SU-DHL-6 (cell line): ENCODE measurements around the gene MYOF.

Source experiments
- H2AFZ ChIP-seq: fragments of 200-600 bp; sonication (generic); 2 replicates; pipeline ENCODE4 v1.6.1; 2014; ENCODE audit warnings: low read depth, mild to moderate bottlenecking, moderate library complexity, mixed read lengths, antibody characterized with exemption, low read length; ENCODE audit not compliant: severe bottlenecking
- H3F3A ChIP-seq: fragments of 200-600 bp; shearing (Covaris generic); 2 replicates; pipeline ENCODE4 v1.6.0; 2016; ENCODE audit warnings: antibody characterized with exemption, mild to moderate bottlenecking; ENCODE audit not compliant: insufficient read depth
- H3K27ac ChIP-seq: fragments of 200-600 bp; sonication (generic); 2 replicates; pipeline ENCODE4 v1.5.1; 2016; ENCODE audit warnings: low read depth, mild to moderate bottlenecking, low read length, moderate library complexity, mixed read lengths
- H3K27me3 ChIP-seq: fragments of 200-600 bp; sonication (generic), shearing (Covaris generic); 2 replicates; pipeline ENCODE4 v1.6.0; 2014; ENCODE audit warnings: mild to moderate bottlenecking, low read length
- H3K36me3 ChIP-seq: fragments of 200-600 bp; sonication (generic); 2 replicates; pipeline ENCODE4 v1.6.1; 2014; ENCODE audit warnings: mild to moderate bottlenecking, low read length, mixed read lengths
- H3K4me2 ChIP-seq: fragments of 300-600, 200-600 bp; shearing (Covaris generic), sonication (generic); 2 replicates; pipeline ENCODE4 v1.6.0; 2014; ENCODE audit warnings: low read length, low read depth, mild to moderate bottlenecking; ENCODE audit not compliant: poor library complexity, severe bottlenecking
- H3K4me3 ChIP-seq: fragments of 200-600 bp; sonication (generic); 2 replicates; pipeline ENCODE4 v1.5.1; 2014; ENCODE audit warnings: antibody characterized with exemption, low read length, mild to moderate bottlenecking, mixed read lengths; ENCODE audit not compliant: insufficient read depth, poor library complexity, severe bottlenecking
- H3K79me2 ChIP-seq: fragments of 200-600 bp; sonication (generic); 2 replicates; pipeline ENCODE4 v1.6.1; 2014; ENCODE audit warnings: mild to moderate bottlenecking, low read length, moderate library complexity; ENCODE audit not compliant: insufficient read depth
- H3K9ac ChIP-seq: fragments of 200-600 bp; sonication (generic); 2 replicates; pipeline ENCODE4 v1.7.0; 2014; ENCODE audit warnings: mild to moderate bottlenecking, low read length
- H3K9me2 ChIP-seq: fragments of 200-600 bp; sonication (generic); replicated peaks from 2 replicates; pipeline ENCODE4 v1.6.1; 2014; ENCODE audit warnings: low read length; ENCODE audit not compliant: insufficient read depth
- H3K9me3 ChIP-seq: fragments of 200-600 bp; sonication (generic); 2 replicates; pipeline ENCODE4 v1.6.1; 2014; ENCODE audit warnings: low read length, mixed read lengths; ENCODE audit not compliant: insufficient read depth
- H4K20me1 ChIP-seq: fragments of 200-600 bp; sonication (generic); 2 replicates; pipeline ENCODE4 v1.6.1; 2014; ENCODE audit warnings: low read depth, mild to moderate bottlenecking, antibody characterized with exemption, low read length, moderate library complexity, mixed read lengths
- CTCF ChIP-seq: fragments of 200-600 bp; sonication (generic); IDR thresholded peaks from one replicate; pipeline ENCODE4 v1.5.1; 2017; ENCODE audit warnings: antibody characterized with exemption, mild to moderate bottlenecking, low read length, moderate library complexity; ENCODE audit not compliant: insufficient read depth, poor library complexity, severe bottlenecking
- EZH2phosphoT487 ChIP-seq: fragments of 200-600 bp; sonication (generic), shearing (Covaris generic); conservative IDR thresholded peaks from 2 replicates; pipeline ENCODE4 v1.6.1; 2018; ENCODE audit warnings: mild to moderate bottlenecking, antibody characterized with exemption, low read length, moderate library complexity, mixed read lengths

MYOF gene

GRCh38 chr10:93447970-93448369 is 34.2 kb downstream of the MYOF start:
- no peaks in the 10 kb centered on the region for H4K20me1 ChIP-seq
- H3K27ac ChIP-seq: no peak overlapping the region
- no peak overlapping the region for H2AFZ ChIP-seq
- no peaks in the 10 kb centered on the region for H3K27me3 ChIP-seq
- no peaks in the 10 kb centered on the region for H3K9me2 ChIP-seq
- H3K9ac ChIP-seq: no peak overlapping the region
- H3F3A ChIP-seq: no peaks in the 10 kb centered on the region
- no peak overlapping the region for H3K4me2 ChIP-seq
- H3K79me2 ChIP-seq: no peaks in the 10 kb centered on the region
- no peaks in the 10 kb centered on the region for H3K9me3 ChIP-seq
- H3K4me3 ChIP-seq: no peak overlapping the region
- TF ChIP-seq EZH2phosphoT487 (no peak), CTCF (no peak)
- no peaks in the 10 kb centered on the region for H3K36me3 ChIP-seq

GRCh38 chr10:93447019-93447418 is 35.1 kb downstream of the MYOF start:
- no peaks in the 10 kb centered on the region for H3K36me3 ChIP-seq
- H3K9me3 ChIP-seq: no peaks in the 10 kb centered on the region
- no peaks in the 10 kb centered on the region for H3K27me3 ChIP-seq
- H3F3A ChIP-seq: no peaks in the 10 kb centered on the region
- H4K20me1 ChIP-seq: no peaks in the 10 kb centered on the region
- no peaks in the 10 kb centered on the region for H3K9me2 ChIP-seq
- no peak overlapping the region for H3K27ac ChIP-seq
- TF ChIP-seq EZH2phosphoT487: no peak
- TF ChIP-seq CTCF: no peak
- H2AFZ ChIP-seq: no peak overlapping the region
- H3K9ac ChIP-seq: no peak overlapping the region
- no peak overlapping the region for H3K4me3 ChIP-seq
- H3K4me2 ChIP-seq: no peak overlapping the region
- H3K79me2 ChIP-seq: no peaks in the 10 kb centered on the region

GRCh38 chr10:93445978-93446720 is 36.0 kb downstream of the MYOF start:
- no peaks in the 10 kb centered on the region for H3K9me3 ChIP-seq
- H3K4me3 ChIP-seq: no peak overlapping the region
- no peaks in the 10 kb centered on the region for H3K36me3 ChIP-seq
- no peak for TF ChIP-seq EZH2phosphoT487
- TF ChIP-seq CTCF: no peak
- H3F3A ChIP-seq: no peaks in the 10 kb centered on the region
- H3K27me3 ChIP-seq: no peaks in the 10 kb centered on the region
- H4K20me1 ChIP-seq: no peaks in the 10 kb centered on the region
- H3K9me2 ChIP-seq: no peaks in the 10 kb centered on the region
- H3K27ac ChIP-seq: no peak overlapping the region
- no peak overlapping the region for H3K9ac ChIP-seq
- H3K4me2 ChIP-seq: no peak overlapping the region
- H2AFZ ChIP-seq: no peak overlapping the region
- no peaks in the 10 kb centered on the region for H3K79me2 ChIP-seq
